Epithelial cell of esophagus (primary cell): ENCODE results near the gene SAP30L.

ENCODE experiments used
- DNase-seq: peaks from one replicate; pipeline ENCODE4 v3.0.0; 2010; ENCODE audit warnings: low read depth
- H3K4me3 ChIP-seq: 2 replicates; pipeline ENCODE4 v1.5.1; 2011; ENCODE audit warnings: mild to moderate bottlenecking, low read length, control low read depth
- TF ChIP-seq, protein P1 (sequence below): IDR thresholded peaks from 2 replicates; pipeline ENCODE4 v1.5.1; 2011; ENCODE audit warnings: low read depth, mild to moderate bottlenecking, low read length, control low read depth, inconsistent platforms; ENCODE audit not compliant: insufficient read depth; ENCODE audit errors: missing control alignments

SAP30L gene

GRCh38 chr5:154402611-154403010 is 43.2 kb upstream of the SAP30L start:
- H3K4me3 ChIP-seq: no peak overlapping the region
- no peak for DNase-seq
- TF ChIP-seq, protein P1, sequence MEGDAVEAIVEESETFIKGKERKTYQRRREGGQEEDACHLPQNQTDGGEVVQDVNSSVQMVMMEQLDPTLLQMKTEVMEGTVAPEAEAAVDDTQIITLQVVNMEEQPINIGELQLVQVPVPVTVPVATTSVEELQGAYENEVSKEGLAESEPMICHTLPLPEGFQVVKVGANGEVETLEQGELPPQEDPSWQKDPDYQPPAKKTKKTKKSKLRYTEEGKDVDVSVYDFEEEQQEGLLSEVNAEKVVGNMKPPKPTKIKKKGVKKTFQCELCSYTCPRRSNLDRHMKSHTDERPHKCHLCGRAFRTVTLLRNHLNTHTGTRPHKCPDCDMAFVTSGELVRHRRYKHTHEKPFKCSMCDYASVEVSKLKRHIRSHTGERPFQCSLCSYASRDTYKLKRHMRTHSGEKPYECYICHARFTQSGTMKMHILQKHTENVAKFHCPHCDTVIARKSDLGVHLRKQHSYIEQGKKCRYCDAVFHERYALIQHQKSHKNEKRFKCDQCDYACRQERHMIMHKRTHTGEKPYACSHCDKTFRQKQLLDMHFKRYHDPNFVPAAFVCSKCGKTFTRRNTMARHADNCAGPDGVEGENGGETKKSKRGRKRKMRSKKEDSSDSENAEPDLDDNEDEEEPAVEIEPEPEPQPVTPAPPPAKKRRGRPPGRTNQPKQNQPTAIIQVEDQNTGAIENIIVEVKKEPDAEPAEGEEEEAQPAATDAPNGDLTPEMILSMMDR: no peak

GRCh38 chr5:154403234-154403633 is 42.6 kb upstream of the SAP30L start:
- no peak for DNase-seq
- TF ChIP-seq, protein P1: no peak
- no peak overlapping the region for H3K4me3 ChIP-seq

DNA sequence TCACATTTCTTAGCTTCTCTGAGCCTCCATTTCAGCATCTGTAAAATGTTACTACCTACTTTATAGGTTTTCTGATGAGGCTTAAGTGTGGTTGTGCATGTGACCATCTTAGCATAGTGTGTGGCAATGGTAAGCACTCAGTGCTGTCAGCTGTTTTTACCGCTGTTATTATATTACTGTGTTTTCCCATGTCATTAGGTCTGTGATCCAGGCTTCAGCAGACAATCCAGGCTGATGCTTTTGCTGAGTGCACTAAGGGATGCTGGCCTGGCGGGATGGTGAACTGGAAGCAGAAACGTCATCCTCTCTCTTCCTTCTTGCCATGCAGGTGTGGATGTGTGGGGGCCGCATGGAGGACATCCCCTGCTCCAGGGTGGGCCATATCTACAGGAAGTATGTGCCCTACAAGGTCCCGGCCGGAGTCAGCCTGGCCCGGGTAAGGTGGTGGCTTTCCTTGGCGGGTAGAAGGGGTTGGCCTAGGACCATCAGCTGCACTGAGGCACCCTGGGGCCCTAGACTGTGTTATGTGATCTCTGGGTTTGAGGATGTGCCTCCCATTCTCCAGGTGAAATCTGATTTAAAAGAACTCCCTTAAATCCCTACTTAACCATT is 41.9 kb upstream of the SAP30L start:
- no peak overlapping the region for H3K4me3 ChIP-seq
- TF ChIP-seq, protein P1: no peak
- no peak for DNase-seq

DNA sequence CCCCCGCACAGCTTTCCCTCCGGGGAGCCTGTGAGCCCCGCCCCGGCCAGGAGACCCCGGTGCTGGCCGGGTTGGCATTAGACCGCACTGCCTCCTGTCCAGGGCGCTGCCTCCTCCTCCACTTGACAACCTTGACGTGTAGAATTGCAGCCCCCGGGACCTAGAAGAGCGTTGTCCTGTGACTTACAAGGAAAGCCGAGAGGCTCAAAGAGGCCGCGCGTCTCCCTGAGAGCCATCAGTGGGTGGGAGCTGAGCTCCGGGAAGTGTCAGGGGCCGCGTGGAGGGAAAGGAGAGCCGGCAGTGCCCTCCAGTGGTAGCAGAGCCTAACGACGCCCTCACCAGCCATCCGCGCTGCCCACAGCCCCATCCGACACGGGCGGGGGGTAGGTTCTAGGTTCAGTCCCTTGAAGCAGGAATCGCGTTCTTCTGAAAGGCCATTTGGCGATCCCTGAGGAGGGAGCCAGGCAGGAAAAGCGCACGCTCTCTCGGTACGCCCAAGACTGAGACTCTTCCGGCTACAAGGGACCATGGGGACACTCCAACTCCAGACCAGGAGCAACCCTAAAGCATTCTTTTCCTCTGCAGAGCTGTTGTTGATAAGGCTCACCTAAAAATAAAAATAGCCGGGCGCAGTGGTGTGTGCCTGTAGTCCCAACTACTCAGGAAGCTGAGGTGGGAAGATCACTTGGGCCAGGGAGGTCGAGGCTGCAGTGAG is 40.6 kb upstream of the SAP30L start:
- TF ChIP-seq, protein P1: peak; percentile 86
- DNase-seq: peak; percentile 68
- peak overlapping the region; percentile 21 for H3K4me3 ChIP-seq

DNA sequence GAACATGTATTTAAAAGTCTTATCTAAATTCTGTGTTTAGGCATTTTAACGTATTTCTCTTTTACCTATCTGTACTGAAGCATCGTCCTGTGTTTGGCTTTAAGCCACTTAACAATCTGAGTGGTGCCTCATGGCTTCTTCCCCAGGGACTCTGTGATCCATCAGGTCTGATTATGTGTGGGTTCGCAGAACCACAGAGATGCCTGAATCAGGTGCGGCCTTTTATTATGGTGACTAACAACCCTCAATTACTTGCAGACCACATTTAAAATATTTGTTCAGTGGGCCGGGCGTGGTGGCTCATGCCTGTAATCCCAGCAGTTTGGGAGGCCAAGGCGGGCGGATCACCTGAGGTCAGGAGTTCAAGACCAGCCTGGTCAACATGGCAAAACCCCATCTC is 39.6 kb upstream of the SAP30L start:
- DNase-seq: peak; percentile 63
- TF ChIP-seq, protein P1: no peak
- H3K4me3 ChIP-seq: no peak overlapping the region

- no peak overlapping the region for H3K4me3 ChIP-seq
- DNase-seq: no peak
- TF ChIP-seq, protein P1: no peak
Observed at GRCh38 chr5:154406826-154407225, 39.0 kb upstream of the SAP30L start.

- no peak for DNase-seq
- H3K4me3 ChIP-seq: no peak overlapping the region
- TF ChIP-seq, protein P1: no peak
Observed at GRCh38 chr5:154408811-154409210, 37.0 kb upstream of the SAP30L start.
